Measurements from ENCODE around the gene MRPS15. TPM values are rescaled to one million over a fixed set of nuclear protein-coding genes. Genes with fewer than 3 reads are reported as not detected.

Gene MRPS15
- total and polyA plus RNA-seq, 4 donors = 41.8 to 95.0 (median 59.8) TPM

DNA sequence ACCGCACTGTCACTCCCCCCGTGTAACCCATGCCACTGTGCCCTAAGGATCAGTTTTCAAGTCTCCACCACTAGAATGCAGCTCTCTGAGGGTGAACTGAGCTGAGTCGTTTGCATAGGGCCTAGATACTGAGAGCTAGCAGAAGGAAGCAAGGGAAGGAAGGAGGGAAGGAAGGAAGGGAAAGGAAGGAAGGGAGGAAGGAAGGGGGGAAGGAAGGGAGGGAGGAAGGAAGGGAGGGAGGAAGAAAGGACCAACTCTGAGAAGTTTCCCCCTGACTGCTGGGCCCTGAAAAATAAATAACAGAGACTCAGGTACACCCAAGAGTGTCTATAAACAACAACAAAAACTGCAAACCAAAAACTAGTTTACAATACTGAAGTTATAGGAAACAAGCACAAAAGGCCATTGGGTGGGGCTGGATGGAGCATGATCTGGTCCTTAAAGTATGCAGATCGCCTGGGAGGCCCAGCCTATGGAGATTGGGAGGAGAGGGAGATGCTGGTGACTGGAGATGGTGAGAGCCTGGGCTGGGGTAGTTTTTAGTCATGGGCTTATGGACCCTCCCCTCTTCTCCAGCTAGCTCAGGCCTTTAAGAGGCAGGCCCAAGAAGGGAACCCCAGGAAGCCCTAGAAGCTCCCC lies 1.7 kb upstream of the MRPS15 start:
- H3K9ac ChIP-seq (ENCODE audit: low read depth in 1 of 2, low read length in 2 of 2) = no peak overlapping the region
- no peaks in the 10 kb centered on the region for H3K9me3 ChIP-seq (ENCODE audit: control insufficient read depth in 4 of 4, low read length in 3 of 4)
- H3K27me3 ChIP-seq (ENCODE audit: control insufficient read depth in 4 of 4, insufficient read depth in 4 of 4, low read length in 3 of 4) = no peaks in the 10 kb centered on the region
- WGBS = 83% methylated on average over 4 of the region's 4 CpGs
- H3K36me3 ChIP-seq (ENCODE audit: control insufficient read depth in 4 of 4, insufficient read depth in 3 of 4, low read depth in 1 of 4, low read length in 3 of 4) = peaks cover 0 to 12% (median 8%) of the 10 kb centered on the region in 4 donors
- peaks cover 2 to 10% (median 5%) of the 10 kb centered on the region in 4 donors for H3K4me1 ChIP-seq (ENCODE audit: control insufficient read depth in 4 of 4, insufficient read depth in 4 of 4, low read length in 3 of 4)
- TF ChIP-seq FOXA1 (IDR thresholded peaks at IDR 0.05) (no peak), FOXA2 (IDR thresholded peaks at IDR 0.05) (no peak), HNF4A (conservative IDR thresholded peaks at IDR 0.05) (no peak), YY1 (IDR thresholded peaks at IDR 0.05) (no peak), SP1 (IDR thresholded peaks at IDR 0.05) (no peak), EGR1 (IDR thresholded peaks at IDR 0.05; ENCODE audit: low read depth in 2 of 2) (no peak), TAF1 (conservative IDR thresholded peaks at IDR 0.05) (no peak)
- DNase-seq (ENCODE audit: low spot score) = no peak
- no peak overlapping the region for H3K4me3 ChIP-seq (ENCODE audit: low read depth in 1 of 3, low read length in 3 of 3)
- no peak overlapping the region for H3K27ac ChIP-seq (ENCODE audit: low read depth in 1 of 2, low read length in 2 of 2)

DNA sequence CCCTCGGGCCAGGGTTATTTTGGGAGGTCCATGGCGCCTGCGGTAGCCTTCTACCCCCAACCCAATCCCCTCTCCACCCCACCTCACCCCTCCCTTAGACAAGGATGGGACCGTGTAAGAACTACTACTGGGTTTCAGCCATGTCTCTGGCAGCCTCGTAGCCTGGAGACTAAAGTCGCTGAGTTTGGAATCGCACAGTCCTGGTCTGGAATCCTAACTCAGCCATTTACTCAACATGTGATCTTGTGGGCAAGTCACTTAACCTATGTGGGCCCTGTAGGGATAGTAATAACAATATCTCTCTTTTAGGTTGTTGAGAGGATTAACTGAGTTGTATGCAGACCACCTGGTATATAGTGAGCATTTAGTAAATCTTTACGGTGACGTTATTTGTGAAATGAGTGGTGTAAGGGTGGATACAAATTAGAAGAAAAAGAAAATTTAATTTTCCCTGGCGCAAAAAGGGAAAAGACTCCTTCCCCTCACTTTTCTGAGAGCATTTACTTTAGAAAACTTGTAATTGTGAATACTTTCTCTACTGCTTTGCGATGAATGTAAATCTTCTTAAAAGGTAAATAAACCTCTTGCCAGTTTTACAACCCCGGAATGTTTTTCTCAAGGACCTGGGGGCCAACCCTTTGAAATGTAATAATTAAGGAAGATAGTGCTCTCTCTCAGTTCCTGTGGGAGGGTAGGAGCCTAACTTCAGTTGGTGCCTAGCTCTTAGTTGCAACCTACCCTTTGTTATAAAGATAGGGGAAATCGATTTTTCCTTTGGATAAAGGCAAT lies 615 bp upstream of the MRPS15 start:
- peaks cover 2 to 10% (median 5%) of the 10 kb centered on the region in 4 donors for H3K4me1 ChIP-seq (ENCODE audit: control insufficient read depth in 4 of 4, insufficient read depth in 4 of 4, low read length in 3 of 4)
- peak; percentile 40 for TF ChIP-seq HNF4G (IDR thresholded peaks at IDR 0.05)
- no peak for TF ChIP-seq TAF1 (conservative IDR thresholded peaks at IDR 0.05)
- TF ChIP-seq, protein P1, sequence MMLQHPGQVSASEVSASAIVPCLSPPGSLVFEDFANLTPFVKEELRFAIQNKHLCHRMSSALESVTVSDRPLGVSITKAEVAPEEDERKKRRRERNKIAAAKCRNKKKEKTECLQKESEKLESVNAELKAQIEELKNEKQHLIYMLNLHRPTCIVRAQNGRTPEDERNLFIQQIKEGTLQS (IDR thresholded peaks at IDR 0.05) = peak; percentile 13
- peak overlapping the region; percentile 97 to 98 for H3K27ac ChIP-seq (ENCODE audit: low read depth in 1 of 2, low read length in 2 of 2)
- peaks cover 0 to 19% (median 16%) of the 10 kb centered on the region in 4 donors for H3K36me3 ChIP-seq (ENCODE audit: control insufficient read depth in 4 of 4, insufficient read depth in 3 of 4, low read depth in 1 of 4, low read length in 3 of 4)
- no peak for DNase-seq (ENCODE audit: low spot score)
- WGBS = 35% methylated on average over 13 of the region's 13 CpGs
- no peaks in the 10 kb centered on the region for H3K9me3 ChIP-seq (ENCODE audit: control insufficient read depth in 4 of 4, low read length in 3 of 4)
- H3K4me3 ChIP-seq (ENCODE audit: low read depth in 1 of 3, low read length in 3 of 3) = peak overlapping the region; percentile 28 to 84 (median 70)
- peak overlapping the region; percentile 36 to 92 for H3K9ac ChIP-seq (ENCODE audit: low read depth in 1 of 2, low read length in 2 of 2)
- no peaks in the 10 kb centered on the region for H3K27me3 ChIP-seq (ENCODE audit: control insufficient read depth in 4 of 4, insufficient read depth in 4 of 4, low read length in 3 of 4)

DNA sequence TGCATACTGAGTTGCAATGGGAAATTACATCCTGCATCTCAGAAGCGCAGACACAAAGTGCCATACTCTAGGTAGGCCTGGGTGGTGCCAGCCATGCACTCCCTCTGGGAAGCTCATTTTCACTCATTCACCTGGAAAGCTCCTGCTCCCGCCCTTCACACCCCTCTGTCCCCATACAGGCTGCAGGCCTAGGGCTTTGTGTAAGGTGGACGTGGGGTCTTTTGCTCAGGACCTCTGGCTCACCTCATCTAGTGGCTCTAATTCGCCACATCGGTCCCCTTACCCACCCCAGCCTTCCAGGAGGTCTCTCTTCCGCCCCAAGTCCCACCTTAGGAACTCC lies 751 bp downstream of the MRPS15 start:
- WGBS = 14% methylated on average over 6 of the region's 6 CpGs
- Histone ChIP-seq H3K36me3 (ENCODE audit: control insufficient read depth in 4 of 4, insufficient read depth in 3 of 4, low read depth in 1 of 4, low read length in 3 of 4) (peaks cover 0 to 31% (median 18%) of the 10 kb centered on the region in 4 donors), H3K9ac (ENCODE audit: low read depth in 1 of 2, low read length in 2 of 2) (peak overlapping the region; percentile 34 to 76), H3K9me3 (ENCODE audit: control insufficient read depth in 4 of 4, low read length in 3 of 4) (no peaks in the 10 kb centered on the region), H3K27ac (ENCODE audit: low read depth in 1 of 2, low read length in 2 of 2) (peak overlapping the region; percentile 97 to 98), H3K4me3 (ENCODE audit: low read depth in 1 of 3, low read length in 3 of 3) (peak overlapping the region; percentile 70 to 95 (median 84)), H3K27me3 (ENCODE audit: control insufficient read depth in 4 of 4, insufficient read depth in 4 of 4, low read length in 3 of 4) (no peaks in the 10 kb centered on the region), H3K4me1 (ENCODE audit: control insufficient read depth in 4 of 4, insufficient read depth in 4 of 4, low read length in 3 of 4) (peaks cover 2 to 10% (median 5%) of the 10 kb centered on the region in 4 donors)
- TF ChIP-seq, protein P1 (IDR thresholded peaks at IDR 0.05) = no peak
- no peak for TF ChIP-seq TAF1 (conservative IDR thresholded peaks at IDR 0.05)
- TF ChIP-seq, protein P2, sequence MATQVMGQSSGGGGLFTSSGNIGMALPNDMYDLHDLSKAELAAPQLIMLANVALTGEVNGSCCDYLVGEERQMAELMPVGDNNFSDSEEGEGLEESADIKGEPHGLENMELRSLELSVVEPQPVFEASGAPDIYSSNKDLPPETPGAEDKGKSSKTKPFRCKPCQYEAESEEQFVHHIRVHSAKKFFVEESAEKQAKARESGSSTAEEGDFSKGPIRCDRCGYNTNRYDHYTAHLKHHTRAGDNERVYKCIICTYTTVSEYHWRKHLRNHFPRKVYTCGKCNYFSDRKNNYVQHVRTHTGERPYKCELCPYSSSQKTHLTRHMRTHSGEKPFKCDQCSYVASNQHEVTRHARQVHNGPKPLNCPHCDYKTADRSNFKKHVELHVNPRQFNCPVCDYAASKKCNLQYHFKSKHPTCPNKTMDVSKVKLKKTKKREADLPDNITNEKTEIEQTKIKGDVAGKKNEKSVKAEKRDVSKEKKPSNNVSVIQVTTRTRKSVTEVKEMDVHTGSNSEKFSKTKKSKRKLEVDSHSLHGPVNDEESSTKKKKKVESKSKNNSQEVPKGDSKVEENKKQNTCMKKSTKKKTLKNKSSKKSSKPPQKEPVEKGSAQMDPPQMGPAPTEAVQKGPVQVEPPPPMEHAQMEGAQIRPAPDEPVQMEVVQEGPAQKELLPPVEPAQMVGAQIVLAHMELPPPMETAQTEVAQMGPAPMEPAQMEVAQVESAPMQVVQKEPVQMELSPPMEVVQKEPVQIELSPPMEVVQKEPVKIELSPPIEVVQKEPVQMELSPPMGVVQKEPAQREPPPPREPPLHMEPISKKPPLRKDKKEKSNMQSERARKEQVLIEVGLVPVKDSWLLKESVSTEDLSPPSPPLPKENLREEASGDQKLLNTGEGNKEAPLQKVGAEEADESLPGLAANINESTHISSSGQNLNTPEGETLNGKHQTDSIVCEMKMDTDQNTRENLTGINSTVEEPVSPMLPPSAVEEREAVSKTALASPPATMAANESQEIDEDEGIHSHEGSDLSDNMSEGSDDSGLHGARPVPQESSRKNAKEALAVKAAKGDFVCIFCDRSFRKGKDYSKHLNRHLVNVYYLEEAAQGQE (IDR thresholded peaks at IDR 0.05) = no peak
- TF ChIP-seq JUND (IDR thresholded peaks at IDR 0.05) = no peak
- TF ChIP-seq YY1 (IDR thresholded peaks at IDR 0.05) = no peak
- TF ChIP-seq, protein P3, sequence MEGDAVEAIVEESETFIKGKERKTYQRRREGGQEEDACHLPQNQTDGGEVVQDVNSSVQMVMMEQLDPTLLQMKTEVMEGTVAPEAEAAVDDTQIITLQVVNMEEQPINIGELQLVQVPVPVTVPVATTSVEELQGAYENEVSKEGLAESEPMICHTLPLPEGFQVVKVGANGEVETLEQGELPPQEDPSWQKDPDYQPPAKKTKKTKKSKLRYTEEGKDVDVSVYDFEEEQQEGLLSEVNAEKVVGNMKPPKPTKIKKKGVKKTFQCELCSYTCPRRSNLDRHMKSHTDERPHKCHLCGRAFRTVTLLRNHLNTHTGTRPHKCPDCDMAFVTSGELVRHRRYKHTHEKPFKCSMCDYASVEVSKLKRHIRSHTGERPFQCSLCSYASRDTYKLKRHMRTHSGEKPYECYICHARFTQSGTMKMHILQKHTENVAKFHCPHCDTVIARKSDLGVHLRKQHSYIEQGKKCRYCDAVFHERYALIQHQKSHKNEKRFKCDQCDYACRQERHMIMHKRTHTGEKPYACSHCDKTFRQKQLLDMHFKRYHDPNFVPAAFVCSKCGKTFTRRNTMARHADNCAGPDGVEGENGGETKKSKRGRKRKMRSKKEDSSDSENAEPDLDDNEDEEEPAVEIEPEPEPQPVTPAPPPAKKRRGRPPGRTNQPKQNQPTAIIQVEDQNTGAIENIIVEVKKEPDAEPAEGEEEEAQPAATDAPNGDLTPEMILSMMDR (IDR thresholded peaks at IDR 0.05; ENCODE audit: low read depth, low read length, missing input control) = no peak
- TF ChIP-seq FOXA2 (IDR thresholded peaks at IDR 0.05) = no peak
- TF ChIP-seq RAD21 (IDR thresholded peaks at IDR 0.05) = no peak
- no peak for TF ChIP-seq GABPA (IDR thresholded peaks at IDR 0.05 in 1 of 2, conservative IDR thresholded peaks at IDR 0.05 in 1 of 2)
- no peak for TF ChIP-seq EGR1 (IDR thresholded peaks at IDR 0.05; ENCODE audit: low read depth in 2 of 2)
- no peak for TF ChIP-seq SP1 (IDR thresholded peaks at IDR 0.05)
- no peak for TF ChIP-seq HNF4G (IDR thresholded peaks at IDR 0.05)
- TF ChIP-seq, protein P4, sequence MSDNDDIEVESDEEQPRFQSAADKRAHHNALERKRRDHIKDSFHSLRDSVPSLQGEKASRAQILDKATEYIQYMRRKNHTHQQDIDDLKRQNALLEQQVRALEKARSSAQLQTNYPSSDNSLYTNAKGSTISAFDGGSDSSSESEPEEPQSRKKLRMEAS (IDR thresholded peaks at IDR 0.05) = no peak
- no peak for TF ChIP-seq FOXA1 (IDR thresholded peaks at IDR 0.05)
- TF ChIP-seq HNF4A (conservative IDR thresholded peaks at IDR 0.05) = no peak
- no peak for TF ChIP-seq RXRA (IDR thresholded peaks at IDR 0.05)
- no peak for DNase-seq (ENCODE audit: low spot score)
